ENCODE measurements around the gene PDZD4. TPM values are rescaled to one million over a fixed set of nuclear protein-coding genes. Genes with fewer than 3 reads are reported as not detected.
"Not testable (repeated sequence)": the region's sequence is repeated elsewhere in the genome, so short reads cannot be mapped to it uniquely, and the experiment has no call there.

Gene PDZD4
- polyA plus RNA-seq, 4 donors: 7.7 to 10.6 (median 8.8) TPM

- DNase-seq (ENCODE audit: low read depth in 4 of 4, low spot score in 3 of 4): no peak
Measured at GRCh38 chrX:153845195-153845594, 14.9 kb upstream of the PDZD4 start.

- no peak for DNase-seq (ENCODE audit: low read depth in 4 of 4, low spot score in 3 of 4)
Measured at GRCh38 chrX:153844509-153845082, 14.3 kb upstream of the PDZD4 start.

GRCh38 chrX:153836921-153837320 is 6.6 kb upstream of the PDZD4 start:
- DNase-seq (ENCODE audit: low read depth in 4 of 4, low spot score in 3 of 4): no peak

- no peak for DNase-seq (ENCODE audit: low read depth in 4 of 4, low spot score in 3 of 4)
Measured at GRCh38 chrX:153832728-153833127, 2.4 kb upstream of the PDZD4 start.

- no peak for DNase-seq (ENCODE audit: low read depth in 4 of 4, low spot score in 3 of 4)
Measured at GRCh38 chrX:153831429-153832150, 1.2 kb upstream of the PDZD4 start.

GRCh38 chrX:153830640-153831428 is 490 bp upstream of the PDZD4 start:
- no peak for DNase-seq (ENCODE audit: low read depth in 4 of 4, low spot score in 3 of 4)

GRCh38 chrX:153829549-153829798 is 870 bp downstream of the PDZD4 start:
- no peak for DNase-seq (ENCODE audit: low read depth in 4 of 4, low spot score in 3 of 4)

- no peak for DNase-seq (ENCODE audit: low read depth in 4 of 4, low spot score in 3 of 4)
Measured at GRCh38 chrX:153828723-153829548, 1.4 kb downstream of the PDZD4 start.

GRCh38 chrX:153828308-153828707 is 2.0 kb downstream of the PDZD4 start:
- DNase-seq (ENCODE audit: low read depth in 4 of 4, low spot score in 3 of 4): no peak

GRCh38 chrX:153827903-153828302 is 2.4 kb downstream of the PDZD4 start:
- no peak for DNase-seq (ENCODE audit: low read depth in 4 of 4, low spot score in 3 of 4)

GRCh38 chrX:153827016-153827415 is 3.3 kb downstream of the PDZD4 start:
- DNase-seq (ENCODE audit: low read depth in 4 of 4, low spot score in 3 of 4): no peak

GRCh38 chrX:153825042-153825441 is 5.3 kb downstream of the PDZD4 start:
- no peak for DNase-seq (ENCODE audit: low read depth in 4 of 4, low spot score in 3 of 4)

- DNase-seq (ENCODE audit: low read depth in 4 of 4, low spot score in 3 of 4): no peak
Measured at GRCh38 chrX:153824348-153824747, 6.0 kb downstream of the PDZD4 start.

- no peak for DNase-seq (ENCODE audit: low read depth in 4 of 4, low spot score in 3 of 4)
Measured at GRCh38 chrX:153821066-153821465, 9.3 kb downstream of the PDZD4 start.

GRCh38 chrX:153820601-153821000 is 9.7 kb downstream of the PDZD4 start:
- DNase-seq (ENCODE audit: low read depth in 4 of 4, low spot score in 3 of 4): no peak

- no peak for DNase-seq (ENCODE audit: low read depth in 4 of 4, low spot score in 3 of 4)
Measured at GRCh38 chrX:153819384-153820040, 10.8 kb downstream of the PDZD4 start.

GRCh38 chrX:153818571-153819383 is 11.6 kb downstream of the PDZD4 start:
- DNase-seq (ENCODE audit: low read depth in 4 of 4, low spot score in 3 of 4): peak in 1 of 4 donors; percentile 32

GRCh38 chrX:153818064-153818463 is 12.3 kb downstream of the PDZD4 start:
- DNase-seq (ENCODE audit: low read depth in 4 of 4, low spot score in 3 of 4): not testable (repeated sequence)

GRCh38 chrX:153816831-153817690 is 13.3 kb downstream of the PDZD4 start:
- no peak for DNase-seq (ENCODE audit: low read depth in 4 of 4, low spot score in 3 of 4)
